Smooth muscle cell (in vitro differentiated cells): ENCODE data around the gene NECTIN1. TPM values are rescaled to one million over a fixed set of nuclear protein-coding genes. Genes with fewer than 3 reads are reported as not detected.

Source experiments
- DNase-seq: peaks from one replicate; lab custom pipeline; 2025; ENCODE audit not compliant: unreplicated experiment; lab: John Stamatoyannopoulos, UW
- H2AFZ ChIP-seq: fragments of 200-600 bp; sonication (generic); 2 replicates; pipeline ENCODE4 v1.6.0; 2016; ENCODE audit warnings: antibody characterized with exemption, low read depth, mild to moderate bottlenecking
- H3F3A ChIP-seq: fragments of 200-600 bp; sonication (generic); 2 replicates; pipeline ENCODE4 v1.6.0; 2017; ENCODE audit warnings: antibody characterized with exemption, low read depth
- H3K27ac ChIP-seq: fragments of 200-600 bp; sonication (generic); 2 replicates; pipeline ENCODE4 v1.5.1; 2016; ENCODE audit warnings: low read depth, mild to moderate bottlenecking
- H3K27me3 ChIP-seq: fragments of 200-600 bp; sonication (generic); 2 replicates; pipeline ENCODE4 v1.6.1; 2016; ENCODE audit warnings: low read depth, mild to moderate bottlenecking
- H3K36me3 ChIP-seq: fragments of 200-600 bp; sonication (generic); 2 replicates; pipeline ENCODE4 v1.5.1; 2016; ENCODE audit warnings: low read depth
- H3K4me1 ChIP-seq: fragments of 200-600 bp; sonication (generic); 2 replicates; pipeline ENCODE4 v1.5.1; 2016; ENCODE audit warnings: low read depth
- H3K4me2 ChIP-seq: fragments of 200-600 bp; sonication (generic); 2 replicates; pipeline ENCODE4 v1.6.0; 2016; ENCODE audit warnings: mild to moderate bottlenecking
- H3K4me3 ChIP-seq: fragments of 200-600 bp; sonication (generic); 2 replicates; pipeline ENCODE4 v1.5.1; 2016; ENCODE audit warnings: mild to moderate bottlenecking
- H3K79me2 ChIP-seq: fragments of 200-600 bp; sonication (generic); 2 replicates; pipeline ENCODE4 v1.6.0; 2016; ENCODE audit warnings: low read depth, mild to moderate bottlenecking
- H3K9ac ChIP-seq: fragments of 200-600 bp; sonication (generic); 2 replicates; pipeline ENCODE4 v1.6.0; 2016; ENCODE audit warnings: low read depth
- H3K9me3 ChIP-seq: fragments of 200-600 bp; sonication (generic); replicated peaks from 2 replicates; pipeline ENCODE4 v1.5.1; 2016; ENCODE audit warnings: low read depth
- H4K20me1 ChIP-seq: fragments of 200-600 bp; sonication (generic); 2 replicates; pipeline ENCODE4 v1.6.0; 2016; ENCODE audit warnings: low read depth
- CTCF ChIP-seq: fragments of 200-600 bp; sonication (generic); IDR thresholded peaks from 2 replicates; pipeline ENCODE4 v1.5.1; 2017; ENCODE audit warnings: borderline replicate concordance, mild to moderate bottlenecking, antibody characterized with exemption; ENCODE audit not compliant: insufficient read depth, poor library complexity, severe bottlenecking
- WGBS: methylation state at CpG from one replicate; pipeline ENCODE4 v1.1.7; 2016; ENCODE audit warnings: low lambda C conversion rate; 5-methylcytosine and 5-hydroxymethylcytosine counted together
- polyA plus RNA-seq: library from polyadenylated mRNA; unstranded; fragments of >200 nt; fragmentation: Nextera tagmentation; extraction: Ambion mirVana; gene quantifications from 2 replicates; pipeline ENCODE4 v1.2.1, GENCODE V29; 2016
- total RNA-seq: library from RNA; depleted of rRNA; stranded (reverse); fragments of >200 nt; gene quantifications from 2 replicates; pipeline ENCODE4 v1.2.3, GENCODE V29; 2014

NECTIN1 gene
- total and polyA plus RNA-seq, 2 experiments from 2014 or later, result 4.9 to 10.1 TPM

- 86% methylated on average over 5 of the region's 5 CpGs for WGBS
- no peak for TF ChIP-seq CTCF
Observed at GRCh38 chr11:119776651-119777050, 47.7 kb upstream of the NECTIN1 start.

GRCh38 chr11:119776031-119776636 is 47.1 kb upstream of the NECTIN1 start:
- TF ChIP-seq CTCF, result no peak
- Histone ChIP-seq H3K9me3 (no peaks in the 10 kb centered on the region), H4K20me1 (no peaks in the 10 kb centered on the region), H3K4me3 (no peak overlapping the region), H3K79me2 (no peaks in the 10 kb centered on the region), H3K36me3 (no peaks in the 10 kb centered on the region), H3K4me1 (no peaks in the 10 kb centered on the region), H3K27ac (no peak overlapping the region), H2AFZ (no peak overlapping the region), H3K27me3 (peaks cover 8% of the 10 kb centered on the region), H3K9ac (no peak overlapping the region), H3K4me2 (no peak overlapping the region), H3F3A (no peaks in the 10 kb centered on the region)
- 71% methylated on average over 4 of the region's 4 CpGs for WGBS
- DNase-seq, result no peak

More at GRCh38 chr11:119776651-119777050, 47.7 kb upstream of the NECTIN1 start:
- Histone ChIP-seq H4K20me1 (no peaks in the 10 kb centered on the region), H3K4me2 (no peak overlapping the region), H3K4me1 (no peaks in the 10 kb centered on the region), H3K79me2 (no peaks in the 10 kb centered on the region), H3K9me3 (no peaks in the 10 kb centered on the region), H3K9ac (no peak overlapping the region), H3K27ac (no peak overlapping the region), H3K4me3 (no peak overlapping the region), H3K36me3 (no peaks in the 10 kb centered on the region), H2AFZ (no peak overlapping the region), H3F3A (no peaks in the 10 kb centered on the region), H3K27me3 (peaks cover 8% of the 10 kb centered on the region)
- DNase-seq, result no peak

- 100% methylated on average over 1 of the region's 1 CpG for WGBS
- no peak overlapping the region for H3K27ac ChIP-seq
- no peak for DNase-seq
Observed at GRCh38 chr11:119774172-119774763, 45.3 kb upstream of the NECTIN1 start.

More at GRCh38 chr11:119774172-119774763, 45.3 kb upstream of the NECTIN1 start:
- no peaks in the 10 kb centered on the region for H3K4me1 ChIP-seq
- no peak overlapping the region for H2AFZ ChIP-seq
- H4K20me1 ChIP-seq, result no peaks in the 10 kb centered on the region
- no peak overlapping the region for H3K4me3 ChIP-seq
- no peak overlapping the region for H3K9ac ChIP-seq
- peaks cover 8% of the 10 kb centered on the region for H3K27me3 ChIP-seq
- TF ChIP-seq CTCF, result no peak
- no peaks in the 10 kb centered on the region for H3K36me3 ChIP-seq
- no peaks in the 10 kb centered on the region for H3K79me2 ChIP-seq
- H3K4me2 ChIP-seq, result no peak overlapping the region
- H3K9me3 ChIP-seq, result no peaks in the 10 kb centered on the region
- H3F3A ChIP-seq, result no peaks in the 10 kb centered on the region
